Fibroblast of lung (primary cell): Measurements from ENCODE around the gene ASB4. TPM values are rescaled to one million over a fixed set of nuclear protein-coding genes. Genes with fewer than 3 reads are reported as not detected.

Experiments used
- DNase-seq, 2 donors: peaks; one replicate each; pipeline versions ENCODE4 v3.0.0 to v3.0.0-alpha.2; 2010; ENCODE audit warnings: low read depth in 2 of 2
- H2AFZ ChIP-seq: 2 replicates; pipeline ENCODE4 v1.5.1; 2012; ENCODE audit warnings: low read length, control low read depth, inconsistent platforms
- H3K27ac ChIP-seq: 2 replicates; pipeline ENCODE4 v1.5.1; 2011; ENCODE audit warnings: low read length, control low read depth; ENCODE audit not compliant: insufficient read depth
- H3K27me3 ChIP-seq: 2 replicates; pipeline ENCODE4 v1.5.1; 2011; ENCODE audit warnings: mild to moderate bottlenecking, low read length; ENCODE audit not compliant: control insufficient read depth, insufficient read depth
- H3K36me3 ChIP-seq: 2 replicates; pipeline ENCODE4 v1.5.1; 2011; ENCODE audit warnings: low read length; ENCODE audit not compliant: control insufficient read depth, insufficient read depth
- H3K4me1 ChIP-seq: 2 replicates; pipeline ENCODE4 v1.5.1; 2011; ENCODE audit warnings: low read length; ENCODE audit not compliant: control insufficient read depth, insufficient read depth; ENCODE audit errors: extremely low read depth
- H3K4me2 ChIP-seq: 2 replicates; pipeline ENCODE4 v1.5.1; 2011; ENCODE audit warnings: low read length, control low read depth; ENCODE audit not compliant: insufficient read depth; ENCODE audit errors: extremely low read depth
- H3K4me3 ChIP-seq, 4 experiments: fragments of 200-600 bp in 1 of 4; sonication (generic) in 1 of 4; replicated peaks in 1 of 4; 2 replicates each; pipeline ENCODE4 v1.5.1; 2011 to 2016; ENCODE audit warnings: low read length in 4 of 4, low read depth in 3 of 4, mild to moderate bottlenecking in 3 of 4, control low read depth in 2 of 4, inconsistent platforms in 1 of 4, mixed read lengths in 1 of 4; ENCODE audit not compliant: insufficient read depth in 1 of 4; ENCODE audit errors: control extremely low read depth in 1 of 4
- H3K79me2 ChIP-seq: 2 replicates; pipeline ENCODE4 v1.5.1; 2012; ENCODE audit warnings: mild to moderate bottlenecking, low read length, inconsistent platforms; ENCODE audit not compliant: control insufficient read depth, insufficient read depth
- H3K9ac ChIP-seq: 2 replicates; pipeline ENCODE4 v1.5.1; 2011; ENCODE audit warnings: mild to moderate bottlenecking, low read length, control low read depth; ENCODE audit not compliant: insufficient read depth
- H3K9me3 ChIP-seq: 2 replicates; pipeline ENCODE4 v1.5.1; 2012; ENCODE audit warnings: low read depth, low read length; ENCODE audit not compliant: control insufficient read depth, insufficient read depth
- H4K20me1 ChIP-seq: 2 replicates; pipeline ENCODE4 v1.5.1; 2011; ENCODE audit warnings: low read length; ENCODE audit not compliant: control insufficient read depth, insufficient read depth; ENCODE audit errors: extremely low read depth
- EZH2 ChIP-seq: IDR thresholded peaks from 2 replicates; pipeline ENCODE4 v1.5.1; 2012; ENCODE audit warnings: low read length, control low read depth, mild to moderate bottlenecking; ENCODE audit errors: missing control alignments
- polyA plus RNA-seq, 2 donors: library from polyadenylated mRNA; depleted of rRNA in 1 of 2; stranded (reverse) in 1 of 2; unstranded in 1 of 2; fragments of >200 nt; gene quantifications; 2 replicates each; pipeline ENCODE4 v1.2.1, GENCODE V29; 2011 to 2012; ENCODE audit warnings: missing spikeins in 1 of 2
- total RNA-seq: library from RNA; depleted of rRNA; stranded (reverse); fragments of >200 nt; gene quantifications from 2 replicates; pipeline ENCODE4 v1.2.1, GENCODE V29; 2014
- TF ChIP-seq, protein P1 (sequence below), 2 donors: IDR thresholded peaks in 1 of 2; conservative IDR thresholded peaks in 1 of 2; 1 replicate in 1 of 2; 2 replicates in 1 of 2; pipeline ENCODE4 v1.5.1; 2011 to 2012; ENCODE audit warnings: low read length in 2 of 2, control low read depth in 1 of 2, inconsistent platforms in 1 of 2, low read depth in 1 of 2, mild to moderate bottlenecking in 1 of 2

ASB4 gene
- total and polyA plus RNA-seq, 2 donors (not counting 1 experiment from before 2014, with no cell fraction given) = not detected

- Histone ChIP-seq H3K79me2 (no peaks in the 10 kb centered on the region), H3K27me3 (no peaks in the 10 kb centered on the region), H3K4me1 (no peaks in the 10 kb centered on the region), H2AFZ (no peak overlapping the region), H3K27ac (no peak overlapping the region), H3K4me2 (no peak overlapping the region), H3K9me3 (no peaks in the 10 kb centered on the region), H3K4me3 (no peak overlapping the region), H3K36me3 (no peaks in the 10 kb centered on the region), H3K9ac (no peak overlapping the region), H4K20me1 (no peaks in the 10 kb centered on the region)
- TF ChIP-seq, protein P1, sequence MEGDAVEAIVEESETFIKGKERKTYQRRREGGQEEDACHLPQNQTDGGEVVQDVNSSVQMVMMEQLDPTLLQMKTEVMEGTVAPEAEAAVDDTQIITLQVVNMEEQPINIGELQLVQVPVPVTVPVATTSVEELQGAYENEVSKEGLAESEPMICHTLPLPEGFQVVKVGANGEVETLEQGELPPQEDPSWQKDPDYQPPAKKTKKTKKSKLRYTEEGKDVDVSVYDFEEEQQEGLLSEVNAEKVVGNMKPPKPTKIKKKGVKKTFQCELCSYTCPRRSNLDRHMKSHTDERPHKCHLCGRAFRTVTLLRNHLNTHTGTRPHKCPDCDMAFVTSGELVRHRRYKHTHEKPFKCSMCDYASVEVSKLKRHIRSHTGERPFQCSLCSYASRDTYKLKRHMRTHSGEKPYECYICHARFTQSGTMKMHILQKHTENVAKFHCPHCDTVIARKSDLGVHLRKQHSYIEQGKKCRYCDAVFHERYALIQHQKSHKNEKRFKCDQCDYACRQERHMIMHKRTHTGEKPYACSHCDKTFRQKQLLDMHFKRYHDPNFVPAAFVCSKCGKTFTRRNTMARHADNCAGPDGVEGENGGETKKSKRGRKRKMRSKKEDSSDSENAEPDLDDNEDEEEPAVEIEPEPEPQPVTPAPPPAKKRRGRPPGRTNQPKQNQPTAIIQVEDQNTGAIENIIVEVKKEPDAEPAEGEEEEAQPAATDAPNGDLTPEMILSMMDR (conservative IDR thresholded peaks at IDR 0.05 in 1 of 2, IDR thresholded peaks at IDR 0.05 in 1 of 2; ENCODE audit: low read depth in 1 of 2, low read length in 2 of 2) = no peak
- peak in 1 of 2 donors; percentile 24 for DNase-seq
Observed at GRCh38 chr7:95582578-95583293, 97.0 kb downstream of the ASB4 start.

- H3K79me2 ChIP-seq = no peaks in the 10 kb centered on the region
- H2AFZ ChIP-seq = no peak overlapping the region
- no peak overlapping the region for H3K4me2 ChIP-seq
- no peak overlapping the region for H3K27ac ChIP-seq
- H3K9me3 ChIP-seq = no peaks in the 10 kb centered on the region
- DNase-seq = no peak
- no peaks in the 10 kb centered on the region for H3K36me3 ChIP-seq
- TF ChIP-seq, protein P1 (conservative IDR thresholded peaks at IDR 0.05 in 1 of 2, IDR thresholded peaks at IDR 0.05 in 1 of 2; ENCODE audit: low read depth in 1 of 2, low read length in 2 of 2) = no peak
- TF ChIP-seq EZH2 = no peak
- H3K4me3 ChIP-seq = no peak overlapping the region
- no peak overlapping the region for H3K9ac ChIP-seq
- H4K20me1 ChIP-seq = no peaks in the 10 kb centered on the region
- no peaks in the 10 kb centered on the region for H3K27me3 ChIP-seq
- H3K4me1 ChIP-seq = no peaks in the 10 kb centered on the region
Observed at GRCh38 chr7:95583834-95584621, 98.3 kb downstream of the ASB4 start.

DNA sequence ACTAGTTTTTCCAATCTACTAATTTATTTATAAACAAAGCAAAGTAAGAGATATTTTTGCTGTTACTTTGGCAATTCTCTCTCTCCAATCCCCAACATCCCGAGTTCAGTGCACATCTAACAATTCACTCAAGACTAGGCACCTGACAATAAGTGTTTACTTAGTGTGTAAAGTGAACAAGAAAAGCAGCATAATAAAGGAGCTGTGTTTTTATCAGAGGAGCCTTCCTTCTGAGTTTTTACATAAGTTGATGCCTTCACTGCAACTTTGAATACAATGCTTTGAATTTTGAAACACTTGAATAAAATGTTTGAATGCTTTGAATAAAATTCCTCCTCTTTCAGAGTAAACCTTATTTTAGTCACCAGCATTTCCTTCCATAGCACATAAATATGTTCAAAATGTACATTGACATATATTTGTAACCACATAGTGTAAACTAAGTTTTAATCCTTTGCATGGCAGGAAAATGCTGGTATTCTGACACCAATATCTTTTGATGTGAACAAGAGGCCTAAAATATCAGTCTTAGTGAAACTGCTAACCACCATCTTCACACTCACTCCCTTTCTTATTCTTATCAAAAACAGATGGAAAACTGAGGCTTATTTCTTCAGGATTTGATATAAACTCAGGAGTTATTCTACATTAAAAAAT lies 99.2 kb downstream of the ASB4 start:
- H3K79me2 ChIP-seq = no peaks in the 10 kb centered on the region
- no peaks in the 10 kb centered on the region for H3K36me3 ChIP-seq
- H3K4me3 ChIP-seq = no peak overlapping the region
- H3K27ac ChIP-seq = no peak overlapping the region
- H3K4me1 ChIP-seq = no peaks in the 10 kb centered on the region
- no peaks in the 10 kb centered on the region for H4K20me1 ChIP-seq
- no peak overlapping the region for H3K4me2 ChIP-seq
- H3K27me3 ChIP-seq = no peaks in the 10 kb centered on the region
- H3K9me3 ChIP-seq = no peaks in the 10 kb centered on the region
- no peak overlapping the region for H3K9ac ChIP-seq
- no peak overlapping the region for H2AFZ ChIP-seq
- TF ChIP-seq, protein P1 (conservative IDR thresholded peaks at IDR 0.05 in 1 of 2, IDR thresholded peaks at IDR 0.05 in 1 of 2; ENCODE audit: low read depth in 1 of 2, low read length in 2 of 2) = no peak
- TF ChIP-seq EZH2 = no peak
- no peak for DNase-seq
